ENCODE results near the gene FASTK.

The FASTK gene

DNA sequence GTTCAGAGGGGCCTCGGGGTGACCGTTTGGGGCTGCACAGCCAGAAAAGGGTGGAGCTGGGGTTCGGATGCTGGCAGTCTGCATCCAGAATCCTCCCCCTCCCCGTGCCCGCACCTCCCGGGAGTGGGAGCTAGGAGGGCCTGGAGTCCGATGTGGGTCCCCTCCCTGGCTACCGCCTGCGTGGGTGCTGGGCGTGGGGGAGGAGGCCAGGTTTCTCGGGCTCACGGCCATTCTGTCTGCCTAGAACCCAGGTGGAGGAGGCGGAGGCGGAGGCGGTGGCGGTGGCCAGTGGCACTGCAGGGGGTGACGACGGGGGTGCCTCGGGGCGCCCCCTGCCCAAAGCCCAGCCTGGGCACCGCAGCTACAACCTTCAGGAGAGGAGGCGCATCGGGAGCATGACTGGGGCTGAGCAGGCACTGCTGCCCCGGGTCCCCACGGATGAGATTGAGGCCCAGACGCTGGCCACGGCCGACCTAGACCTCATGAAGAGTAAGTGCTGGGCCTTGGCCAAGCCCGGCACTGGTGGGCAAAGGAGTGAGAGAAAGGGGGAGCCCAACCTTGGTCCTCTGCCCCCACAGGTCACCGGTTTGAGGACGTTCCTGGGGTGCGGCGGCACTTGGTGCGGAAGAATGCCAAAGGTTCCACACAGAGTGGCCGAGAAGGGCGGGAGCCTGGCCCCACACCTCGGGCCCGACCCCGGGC, 14.2 kb downstream of the FASTK start:
- Mint-ChIP-seq H3K36me3 (ENCODE audit: insufficient read depth) (peaks cover 29% of the 10 kb centered on the region), H3K4me1 (ENCODE audit: low read depth in 2 of 2) (peaks cover 6 to 10% of the 10 kb centered on the region in 2 donors), H3K27me3 (no peaks in the 10 kb centered on the region), H3K4me3 (no peak overlapping the region), H3K9me3 (no peaks in the 10 kb centered on the region), H3K27ac (peak overlapping the region in 1 of 2 donors; percentile 69)
- DNase-seq (no peak), ATAC-seq (replicated peaks) (no peak)

DNA sequence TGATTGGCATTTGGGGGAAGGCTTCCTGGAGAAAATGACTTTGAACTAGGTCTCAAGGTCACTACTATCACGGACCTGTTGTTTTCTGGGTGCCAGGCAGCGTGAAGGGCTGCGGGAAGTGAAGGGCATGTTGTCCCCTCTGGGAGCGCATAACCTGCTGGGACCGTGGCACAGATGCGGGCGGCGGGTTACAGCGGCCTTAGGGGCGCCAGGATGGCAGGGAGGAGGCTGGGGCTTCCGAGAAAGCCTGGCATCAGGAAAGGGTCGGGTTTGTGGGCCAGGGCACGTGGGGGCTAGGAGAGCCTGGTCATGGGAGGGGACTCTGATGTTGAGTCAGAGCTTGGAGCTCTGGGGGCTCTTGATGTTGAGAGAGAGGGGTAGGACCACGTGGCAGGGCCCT, 15.1 kb downstream of the FASTK start:
- DNase-seq (no peak), ATAC-seq (replicated peaks) (no peak)
- Mint-ChIP-seq H3K4me1 (ENCODE audit: low read depth in 2 of 2) (peaks cover 14 to 17% of the 10 kb centered on the region in 2 donors), H3K4me3 (no peak overlapping the region), H3K27me3 (no peaks in the 10 kb centered on the region), H3K27ac (no peak overlapping the region), H3K36me3 (ENCODE audit: insufficient read depth) (peaks cover 29% of the 10 kb centered on the region), H3K9me3 (no peaks in the 10 kb centered on the region)

DNA sequence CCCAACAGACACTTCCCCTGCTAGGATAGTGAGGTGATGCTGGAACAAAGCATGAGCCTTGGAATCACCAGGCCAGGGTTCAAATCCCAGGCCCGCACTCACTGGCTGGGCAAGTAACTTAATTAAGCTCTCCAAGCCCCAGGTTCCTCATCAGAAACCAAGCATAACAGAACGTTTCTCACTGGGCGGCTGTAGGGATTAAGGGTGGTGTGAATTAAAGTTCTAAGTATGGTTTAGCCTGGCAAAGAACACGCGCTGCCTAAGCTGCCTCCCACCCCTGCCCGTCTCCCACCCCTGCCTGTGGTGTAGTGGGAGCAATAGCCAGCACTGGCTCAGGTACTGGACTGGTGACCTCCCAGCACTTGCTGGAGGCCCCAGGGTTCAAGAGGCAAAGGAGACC, 15.6 kb downstream of the FASTK start:
- Mint-ChIP-seq H3K36me3 (ENCODE audit: insufficient read depth) (peaks cover 29% of the 10 kb centered on the region), H3K9me3 (no peaks in the 10 kb centered on the region), H3K27me3 (no peaks in the 10 kb centered on the region), H3K27ac (no peak overlapping the region), H3K4me3 (no peak overlapping the region), H3K4me1 (ENCODE audit: low read depth in 2 of 2) (peaks cover 17 to 19% of the 10 kb centered on the region in 2 donors)
- DNase-seq (no peak), ATAC-seq (replicated peaks) (no peak)

DNA sequence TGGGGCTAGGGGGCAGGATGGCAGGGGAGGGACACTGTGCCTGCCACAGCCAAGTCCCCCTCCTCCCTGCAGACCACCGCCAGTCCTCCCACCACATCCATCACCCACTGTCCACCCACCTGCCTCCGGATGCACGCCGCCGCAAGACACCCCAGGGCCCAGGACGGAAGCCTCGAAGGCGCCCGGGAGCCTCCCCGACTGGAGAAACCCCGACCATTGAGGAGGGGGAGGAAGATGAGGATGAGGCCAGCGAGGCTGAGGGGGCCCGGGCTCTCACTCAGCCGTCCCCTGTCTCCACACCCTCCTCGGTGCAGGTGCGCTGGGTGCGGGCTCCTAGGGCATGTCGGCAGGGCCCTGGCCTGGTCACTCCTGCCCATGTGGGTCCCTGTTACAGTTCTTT, 16.2 kb downstream of the FASTK start:
- peaks cover 17 to 20% of the 10 kb centered on the region in 2 donors for H3K4me1 Mint-ChIP-seq (ENCODE audit: low read depth in 2 of 2)
- no peak overlapping the region for H3K4me3 Mint-ChIP-seq
- no peak for ATAC-seq (replicated peaks)
- peaks cover 26% of the 10 kb centered on the region for H3K36me3 Mint-ChIP-seq (ENCODE audit: insufficient read depth)
- H3K9me3 Mint-ChIP-seq, result no peaks in the 10 kb centered on the region
- H3K27me3 Mint-ChIP-seq, result no peaks in the 10 kb centered on the region
- H3K27ac Mint-ChIP-seq, result no peak overlapping the region
- DNase-seq, result no peak

DNA sequence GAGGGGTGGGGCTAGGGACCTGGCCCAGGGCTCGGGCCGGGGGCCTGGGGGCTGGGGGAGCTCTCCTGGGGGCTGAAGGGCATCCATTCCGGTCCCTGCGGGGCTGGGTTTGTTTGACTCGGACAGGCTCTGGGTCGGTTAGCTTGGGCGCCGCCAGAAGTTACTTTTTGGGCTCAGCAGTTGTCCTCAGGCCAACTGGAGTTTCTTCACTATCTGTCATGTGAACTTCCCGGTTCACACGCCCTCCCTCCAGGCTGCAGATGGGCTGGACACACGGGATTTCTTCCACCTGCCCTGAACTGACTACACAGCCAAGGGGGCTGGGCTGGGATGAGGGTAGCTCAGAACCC, 17.4 kb downstream of the FASTK start:
- ATAC-seq (replicated peaks) (no peak), DNase-seq (no peak)
- Mint-ChIP-seq H3K27ac (peak overlapping the region in 1 of 2 donors; percentile 17), H3K36me3 (ENCODE audit: insufficient read depth) (peaks cover 22% of the 10 kb centered on the region), H3K9me3 (no peaks in the 10 kb centered on the region), H3K4me1 (ENCODE audit: low read depth in 2 of 2) (peaks cover 26 to 31% of the 10 kb centered on the region in 2 donors), H3K27me3 (no peaks in the 10 kb centered on the region), H3K4me3 (no peak overlapping the region)

DNA sequence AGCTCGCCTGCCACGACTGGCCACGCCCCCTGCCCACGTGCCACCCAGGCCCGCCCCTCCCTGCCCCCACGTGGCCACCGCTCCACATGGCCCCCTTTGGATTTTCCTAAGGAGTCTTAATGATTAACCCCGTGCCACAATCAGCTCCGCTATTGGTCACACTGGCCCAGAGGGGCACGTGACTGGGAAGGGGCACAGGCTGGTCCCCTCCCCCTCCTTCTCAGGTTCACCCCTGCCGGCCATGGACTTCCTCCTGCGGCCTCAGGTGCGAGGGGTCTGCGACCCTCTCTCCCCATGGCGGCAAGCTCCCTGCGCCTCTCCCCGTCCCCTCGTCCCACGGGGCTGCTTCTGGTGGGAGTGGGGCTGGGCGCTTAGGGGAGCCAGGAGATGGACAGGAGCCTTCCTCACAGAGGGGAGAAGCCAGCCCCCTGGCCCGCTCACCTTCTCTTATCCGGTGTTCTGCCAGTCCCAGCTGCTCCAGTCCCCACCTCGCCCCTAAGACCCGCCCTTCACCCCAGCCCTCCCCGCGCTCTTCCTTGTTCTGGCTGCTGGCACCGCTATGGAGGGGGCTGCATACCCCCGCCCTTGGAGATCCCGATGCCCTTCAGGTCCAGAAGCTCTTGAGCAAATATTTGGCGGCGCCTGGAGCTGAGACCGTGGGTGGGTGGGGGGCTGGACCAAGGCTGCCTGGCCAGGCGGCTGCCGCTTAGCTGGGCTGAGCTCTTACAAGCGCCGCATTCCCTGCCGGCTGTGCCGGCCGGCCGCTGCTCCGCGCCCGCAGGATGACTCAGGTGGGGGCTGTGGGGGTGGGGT, 18.0 kb downstream of the FASTK start:
- H3K27me3 Mint-ChIP-seq, result no peaks in the 10 kb centered on the region
- H3K9me3 Mint-ChIP-seq, result no peaks in the 10 kb centered on the region
- no peak overlapping the region for H3K27ac Mint-ChIP-seq
- DNase-seq, result no peak
- peaks cover 27 to 32% of the 10 kb centered on the region in 2 donors for H3K4me1 Mint-ChIP-seq (ENCODE audit: low read depth in 2 of 2)
- H3K36me3 Mint-ChIP-seq (ENCODE audit: insufficient read depth), result peaks cover 20% of the 10 kb centered on the region
- no peak for ATAC-seq (replicated peaks)
- H3K4me3 Mint-ChIP-seq, result no peak overlapping the region

DNA sequence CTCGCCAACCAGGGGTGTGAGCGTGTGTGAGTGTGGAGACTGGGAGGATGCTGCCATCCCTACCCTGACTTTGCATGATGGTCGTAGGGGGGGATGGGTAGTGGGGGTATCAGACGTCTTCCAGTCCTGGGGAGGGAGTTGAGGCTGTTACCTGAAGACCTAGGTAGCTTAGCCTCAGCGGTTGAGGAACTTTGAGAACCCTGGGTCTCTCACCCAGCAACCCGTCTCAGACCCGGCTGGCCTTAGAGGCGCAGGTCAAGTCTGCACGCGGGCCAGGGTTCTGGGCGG, 18.6 kb downstream of the FASTK start:
- H3K9me3 Mint-ChIP-seq, result no peaks in the 10 kb centered on the region
- DNase-seq (no peak), ATAC-seq (replicated peaks) (no peak)
- H3K27me3 Mint-ChIP-seq, result no peaks in the 10 kb centered on the region
- peak overlapping the region in 1 of 2 donors; percentile 95 for H3K4me3 Mint-ChIP-seq
- peaks cover 15% of the 10 kb centered on the region for H3K36me3 Mint-ChIP-seq (ENCODE audit: insufficient read depth)
- H3K27ac Mint-ChIP-seq, result peak overlapping the region in 1 of 2 donors; percentile 39
- peaks cover 31 to 37% of the 10 kb centered on the region in 2 donors for H3K4me1 Mint-ChIP-seq (ENCODE audit: low read depth in 2 of 2)

DNA sequence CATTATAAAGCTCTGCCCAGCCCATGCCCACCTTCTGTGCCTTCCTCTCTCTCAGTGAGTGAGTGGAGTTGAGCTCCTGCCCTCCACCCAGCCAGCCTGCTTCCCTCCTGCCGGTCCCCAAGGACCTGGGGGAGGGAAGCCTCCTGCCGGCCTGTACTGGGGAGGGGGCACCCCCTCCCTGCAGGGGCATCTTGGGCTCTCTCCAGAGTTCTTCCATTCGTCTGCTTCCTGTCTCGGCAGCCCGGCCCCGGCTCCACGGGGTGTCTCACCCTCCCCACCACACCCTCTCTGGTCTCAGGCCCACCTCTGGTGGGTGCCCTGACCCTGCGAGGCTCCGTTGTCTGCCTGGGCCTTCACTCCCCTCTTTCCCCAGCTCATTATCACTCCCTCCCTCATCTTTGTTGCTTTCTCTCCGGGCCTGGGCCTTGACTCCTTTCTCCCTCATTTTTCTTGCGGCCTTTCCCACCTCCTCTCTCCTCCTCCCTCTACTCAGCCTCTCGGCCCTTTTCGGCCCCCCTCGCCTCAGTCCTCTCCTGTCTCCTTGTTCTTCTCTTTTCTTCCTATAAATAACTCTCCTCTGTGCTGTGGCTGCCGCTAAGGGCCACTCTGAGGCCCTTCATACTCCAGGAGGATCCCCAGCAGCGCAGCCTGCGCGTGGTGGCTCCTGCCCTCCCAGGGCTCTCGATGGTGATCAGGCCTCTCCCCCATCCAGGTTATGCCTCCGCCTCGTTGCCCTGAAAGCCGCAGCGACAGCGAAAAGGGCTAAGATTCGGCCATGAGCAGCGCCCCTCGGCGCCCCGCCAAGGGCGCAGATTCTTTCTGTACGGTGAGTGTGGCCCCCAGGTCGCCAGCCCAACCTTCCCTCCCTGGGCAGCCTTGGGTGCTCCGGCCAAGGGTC, 19.1 kb downstream of the FASTK start:
- H3K4me3 Mint-ChIP-seq, result peak overlapping the region; percentile 95 to 97
- ATAC-seq (replicated peaks) (no peak), DNase-seq (no peak)
- peaks cover 37 to 41% of the 10 kb centered on the region in 2 donors for H3K4me1 Mint-ChIP-seq (ENCODE audit: low read depth in 2 of 2)
- H3K36me3 Mint-ChIP-seq (ENCODE audit: insufficient read depth), result peaks cover 13% of the 10 kb centered on the region
- H3K27ac Mint-ChIP-seq, result peak overlapping the region; percentile 39 to 65
- no peaks in the 10 kb centered on the region for H3K9me3 Mint-ChIP-seq
- H3K27me3 Mint-ChIP-seq, result no peaks in the 10 kb centered on the region

DNA sequence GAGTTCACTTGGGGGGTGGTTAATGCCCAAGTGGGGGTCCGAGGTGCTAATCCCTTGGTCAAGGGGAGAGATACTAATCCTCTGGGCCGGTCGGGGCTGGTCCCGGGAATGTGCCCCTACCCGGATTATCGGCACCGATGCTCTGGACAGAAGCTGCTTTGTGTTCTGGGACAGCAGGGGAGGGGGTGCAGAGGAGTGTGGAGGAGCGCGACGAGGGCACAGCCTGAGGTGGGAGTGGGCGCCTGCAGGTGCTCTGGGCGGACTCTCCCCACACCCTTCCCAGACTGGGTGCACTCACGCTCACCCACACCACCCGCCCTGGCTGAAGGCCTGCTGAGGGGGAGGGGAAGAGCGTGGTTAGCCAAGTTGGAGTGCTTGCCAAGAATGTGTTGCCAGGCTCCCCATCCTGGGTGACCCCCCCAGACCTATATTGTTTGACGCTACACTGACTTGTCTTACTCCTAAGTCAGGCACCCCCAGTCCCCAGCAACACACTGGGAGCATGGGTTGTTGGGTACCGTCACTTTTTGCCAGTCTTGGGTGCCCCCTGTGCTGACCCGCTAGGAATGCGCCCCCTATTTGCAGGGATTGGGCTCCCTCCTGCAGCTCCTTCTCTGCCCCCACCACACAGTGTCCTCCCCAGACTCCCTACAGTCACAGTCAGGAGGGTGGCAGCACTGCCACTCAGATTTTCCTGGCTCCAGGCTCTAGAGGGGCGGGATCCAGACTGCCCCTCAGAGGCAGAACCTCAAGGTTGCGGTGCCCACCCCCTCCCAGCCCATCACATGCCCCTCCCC, 20.0 kb downstream of the FASTK start:
- Mint-ChIP-seq H3K9me3 (no peaks in the 10 kb centered on the region), H3K4me3 (peak overlapping the region; percentile 95 to 97), H3K27ac (peak overlapping the region; percentile 82 to 97), H3K27me3 (no peaks in the 10 kb centered on the region), H3K36me3 (ENCODE audit: insufficient read depth) (peaks cover 13% of the 10 kb centered on the region), H3K4me1 (ENCODE audit: low read depth in 2 of 2) (peaks cover 37 to 41% of the 10 kb centered on the region in 2 donors)
- DNase-seq (no peak), ATAC-seq (replicated peaks) (no peak)

DNA sequence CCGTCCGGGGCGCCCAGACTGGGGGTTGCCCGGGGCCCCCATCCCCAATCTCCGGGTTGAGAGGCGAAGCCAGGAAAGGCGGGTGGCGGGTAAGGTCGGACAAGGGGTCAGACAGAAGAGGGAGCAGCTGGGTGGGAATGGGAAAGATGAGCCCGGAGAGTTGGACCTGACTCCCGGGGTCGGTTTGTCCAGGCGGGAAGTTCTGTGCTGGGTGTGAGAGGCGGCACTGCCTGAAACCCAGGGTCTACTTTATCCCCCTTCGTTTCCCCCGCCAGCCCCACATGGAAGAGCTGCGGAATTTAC, 20.5 kb downstream of the FASTK start:
- Mint-ChIP-seq H3K36me3 (ENCODE audit: insufficient read depth) (peaks cover 13% of the 10 kb centered on the region), H3K27ac (peak overlapping the region; percentile 82 to 97), H3K9me3 (no peaks in the 10 kb centered on the region), H3K4me3 (peak overlapping the region; percentile 95 to 97), H3K4me1 (ENCODE audit: low read depth in 2 of 2) (peaks cover 37 to 41% of the 10 kb centered on the region in 2 donors), H3K27me3 (no peaks in the 10 kb centered on the region)
- DNase-seq (no peak), ATAC-seq (replicated peaks) (no peak)

DNA sequence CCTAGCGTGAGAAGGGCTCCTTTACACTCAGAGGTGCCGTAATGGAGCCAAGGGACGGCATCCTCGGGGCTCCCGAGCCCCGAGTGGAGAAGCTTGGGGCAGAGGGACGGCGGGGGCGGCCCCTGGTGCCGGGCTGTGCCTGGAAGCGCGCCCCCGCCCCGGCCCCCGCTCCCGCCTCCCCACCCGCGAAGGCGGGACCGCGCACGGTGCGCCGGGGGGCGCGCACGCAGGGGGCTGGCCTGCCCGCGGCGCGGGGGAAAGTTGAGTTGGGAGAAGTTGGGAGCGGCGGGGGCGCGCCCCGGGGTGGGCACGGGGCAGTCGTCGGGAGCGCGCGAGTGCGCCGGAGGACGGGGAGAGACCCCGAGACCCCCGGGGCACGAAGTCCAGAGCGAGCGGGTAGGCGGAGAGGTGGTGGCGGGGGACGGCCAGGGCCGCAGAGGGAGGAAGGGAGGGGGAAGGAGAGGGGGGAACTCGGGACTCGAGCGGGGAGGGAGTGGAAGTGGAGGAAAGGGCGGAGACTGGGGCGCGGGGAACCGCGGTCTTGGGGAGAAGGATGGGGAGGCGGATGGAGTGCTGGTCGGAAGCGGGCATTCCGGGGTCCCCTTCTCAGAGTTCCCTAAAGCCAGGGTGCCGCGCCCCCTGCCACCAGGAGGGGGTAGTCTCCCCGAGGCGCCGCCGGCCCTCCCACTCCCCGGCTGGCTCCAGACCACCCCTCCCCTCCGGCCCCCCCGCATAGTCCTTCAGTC, 21.1 kb downstream of the FASTK start, which contains the start of gene SLC4A2:
TSS of gene SLC4A2 (plus strand) at position 223 of the 746 bp plus-strand sequence. CDS start 2,399 bp downstream, outside the sequence.
- Mint-ChIP-seq H3K27ac (peak within 1 kb of the TSS; percentile 82 to 97), H3K9me3 (no peaks in the 10 kb centered on the region), H3K4me3 (peak within 1 kb of the TSS; percentile 95 to 97), H3K36me3 (ENCODE audit: insufficient read depth) (peaks cover 13% of the 10 kb centered on the region), H3K27me3 (peaks cover 0 to 4% of the 10 kb centered on the region in 2 donors), H3K4me1 (ENCODE audit: low read depth in 2 of 2) (peaks cover 37 to 41% of the 10 kb centered on the region in 2 donors)
- ATAC-seq (replicated peaks), result peak; percentile 16
- DNase-seq, result peak; percentile 50 to 67 (median 65)

DNA sequence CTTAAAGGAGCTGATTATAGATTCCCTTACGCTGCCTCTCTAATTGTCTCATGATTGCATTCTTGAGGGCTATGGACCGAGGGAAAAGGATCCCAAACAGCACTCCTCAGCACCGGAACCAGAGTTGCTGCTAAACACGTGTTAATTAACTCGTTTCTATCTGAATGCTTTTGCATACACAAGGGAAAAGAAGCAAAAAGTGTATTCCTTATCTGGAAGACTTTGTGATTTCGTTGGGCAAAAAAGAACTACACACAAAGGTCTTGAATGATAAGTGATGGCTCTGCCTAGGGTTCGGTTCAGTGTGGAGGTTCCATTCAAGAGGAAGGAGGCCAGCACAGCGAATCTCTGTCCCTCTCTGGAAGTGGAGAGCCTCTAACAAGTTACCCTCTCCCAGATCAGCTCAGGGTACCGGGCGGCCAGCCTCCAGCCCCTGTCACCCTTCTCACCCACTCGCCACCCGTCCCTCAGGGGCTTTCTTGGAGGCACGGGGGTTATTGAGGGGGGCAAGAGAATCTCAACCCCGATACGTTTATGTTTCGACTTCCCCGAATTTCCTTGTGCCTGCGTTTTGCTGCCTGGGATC, 21.7 kb downstream of the FASTK start:
- Mint-ChIP-seq H3K9me3 (no peaks in the 10 kb centered on the region), H3K27ac (peak overlapping the region; percentile 82 to 97), H3K27me3 (peaks cover 0 to 8% of the 10 kb centered on the region in 2 donors), H3K4me1 (ENCODE audit: low read depth in 2 of 2) (peaks cover 37 to 41% of the 10 kb centered on the region in 2 donors), H3K4me3 (peak overlapping the region; percentile 95 to 97), H3K36me3 (ENCODE audit: insufficient read depth) (peaks cover 10% of the 10 kb centered on the region)
- peak in 1 of 3 experiments; percentile 30 for DNase-seq
- ATAC-seq (replicated peaks), result no peak
